Measurements from ENCODE around the gene GNAI3.
A peak's percentile ranks its signal among the peaks of the same experiment; 100 is the strongest.

DNA sequence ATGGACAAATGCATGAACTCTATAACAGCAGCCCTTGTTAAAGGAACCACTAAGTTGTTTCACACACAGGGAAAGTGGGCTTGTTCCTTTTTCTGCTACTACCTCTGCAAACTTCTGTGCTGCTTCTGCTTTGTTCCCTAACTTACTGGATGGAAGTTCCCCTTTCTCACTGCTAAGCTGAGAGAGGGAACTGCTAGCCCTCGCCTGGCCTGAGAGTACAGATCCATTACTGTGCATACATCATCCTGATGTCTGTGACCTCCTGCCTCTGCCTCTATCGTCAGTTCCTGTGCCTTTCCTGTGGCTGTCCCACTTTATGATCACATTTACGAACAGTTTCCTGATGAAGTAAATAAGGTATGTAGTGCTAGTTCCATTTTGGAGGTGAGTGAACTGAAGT is 67.5 kb downstream of the GNAI3 start:
- TF ChIP-seq POLR2A (IDR thresholded peaks at IDR 0.05; ENCODE audit: extremely low read depth, insufficient read length) (no peak), CTCF (IDR thresholded peaks at IDR 0.05; ENCODE audit: low read depth, low read length) (no peak), MYC (IDR thresholded peaks at IDR 0.05; ENCODE audit: low read depth, low read length) (peak; percentile 40; the same call in 1 of the 2 replicates)
- TF ChIP-seq, protein P1, sequence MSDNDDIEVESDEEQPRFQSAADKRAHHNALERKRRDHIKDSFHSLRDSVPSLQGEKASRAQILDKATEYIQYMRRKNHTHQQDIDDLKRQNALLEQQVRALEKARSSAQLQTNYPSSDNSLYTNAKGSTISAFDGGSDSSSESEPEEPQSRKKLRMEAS (IDR thresholded peaks at IDR 0.05; ENCODE audit: low read depth, low read length): no peak
